ENCODE data around the gene PLGRKT.

- no peak for TF ChIP-seq ZBTB33 (IDR thresholded peaks at IDR 0.05)
- TF ChIP-seq CTCF (IDR thresholded peaks at IDR 0.05; ENCODE audit: low read depth, low read length, missing input control): no peak
- no peak for TF ChIP-seq GABPA (IDR thresholded peaks at IDR 0.05 in 1 of 2, conservative IDR thresholded peaks at IDR 0.05 in 1 of 2)
- no peak for TF ChIP-seq NR2F2 (IDR thresholded peaks at IDR 0.05)
- TF ChIP-seq JUND (IDR thresholded peaks at IDR 0.05): no peak
- no peak for TF ChIP-seq HNF4A (conservative IDR thresholded peaks at IDR 0.05)
- TF ChIP-seq REST (IDR thresholded peaks at IDR 0.05): no peak
- TF ChIP-seq, protein P1, sequence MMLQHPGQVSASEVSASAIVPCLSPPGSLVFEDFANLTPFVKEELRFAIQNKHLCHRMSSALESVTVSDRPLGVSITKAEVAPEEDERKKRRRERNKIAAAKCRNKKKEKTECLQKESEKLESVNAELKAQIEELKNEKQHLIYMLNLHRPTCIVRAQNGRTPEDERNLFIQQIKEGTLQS (IDR thresholded peaks at IDR 0.05): no peak
- no peak for TF ChIP-seq YY1 (IDR thresholded peaks at IDR 0.05)
- no peak for TF ChIP-seq MAX (IDR thresholded peaks at IDR 0.05)
- TF ChIP-seq TAF1 (conservative IDR thresholded peaks at IDR 0.05): no peak
Measured at GRCh38 chr9:5354184-5354583, 83.5 kb downstream of the PLGRKT start.
